Thyroid gland (tissue), 4 donors: ENCODE data around the gene RAB8B.

Experiments used
- POLR2A ChIP-seq, 2 donors: fragments of 450-650 bp; IDR thresholded peaks; one replicate each; pipeline ENCODE4 v1.6.1; 2017; ENCODE audit warnings: antibody characterized with exemption in 2 of 2, mild to moderate bottlenecking in 2 of 2, moderate library complexity in 1 of 2
- TF ChIP-seq, protein P1 (sequence below), 6 experiments: fragments of 200-600 bp in 3 of 6; fragments of 450-650 bp in 3 of 6; sonication (generic) in 3 of 6; IDR thresholded peaks; one replicate each; pipeline ENCODE4 v1.5.1; 2016 to 2019; ENCODE audit warnings: antibody characterized with exemption in 6 of 6, mild to moderate bottlenecking in 2 of 6, inconsistent platforms in 1 of 6, moderate library complexity in 1 of 6

DNA sequence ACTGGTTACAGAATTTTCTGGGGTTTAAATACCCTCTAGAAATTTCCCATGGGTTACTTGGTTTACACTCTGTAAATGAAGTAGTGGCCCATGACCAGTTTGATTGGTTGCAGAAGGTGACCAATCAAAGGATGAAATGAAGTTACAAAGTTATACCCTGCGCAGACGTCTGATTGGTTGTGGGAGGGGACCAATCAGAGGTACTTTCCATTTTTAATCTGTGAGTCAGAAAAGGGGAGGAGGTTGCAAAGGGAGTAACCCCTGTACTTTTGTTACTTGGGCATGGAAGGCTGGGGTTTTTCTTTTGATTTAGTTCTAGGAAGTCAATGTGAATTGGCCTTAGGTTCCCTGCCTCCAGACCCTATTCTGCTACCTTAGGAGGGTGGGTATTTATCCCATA, 69.3 kb downstream of the RAB8B start:
- TF ChIP-seq, protein P1, sequence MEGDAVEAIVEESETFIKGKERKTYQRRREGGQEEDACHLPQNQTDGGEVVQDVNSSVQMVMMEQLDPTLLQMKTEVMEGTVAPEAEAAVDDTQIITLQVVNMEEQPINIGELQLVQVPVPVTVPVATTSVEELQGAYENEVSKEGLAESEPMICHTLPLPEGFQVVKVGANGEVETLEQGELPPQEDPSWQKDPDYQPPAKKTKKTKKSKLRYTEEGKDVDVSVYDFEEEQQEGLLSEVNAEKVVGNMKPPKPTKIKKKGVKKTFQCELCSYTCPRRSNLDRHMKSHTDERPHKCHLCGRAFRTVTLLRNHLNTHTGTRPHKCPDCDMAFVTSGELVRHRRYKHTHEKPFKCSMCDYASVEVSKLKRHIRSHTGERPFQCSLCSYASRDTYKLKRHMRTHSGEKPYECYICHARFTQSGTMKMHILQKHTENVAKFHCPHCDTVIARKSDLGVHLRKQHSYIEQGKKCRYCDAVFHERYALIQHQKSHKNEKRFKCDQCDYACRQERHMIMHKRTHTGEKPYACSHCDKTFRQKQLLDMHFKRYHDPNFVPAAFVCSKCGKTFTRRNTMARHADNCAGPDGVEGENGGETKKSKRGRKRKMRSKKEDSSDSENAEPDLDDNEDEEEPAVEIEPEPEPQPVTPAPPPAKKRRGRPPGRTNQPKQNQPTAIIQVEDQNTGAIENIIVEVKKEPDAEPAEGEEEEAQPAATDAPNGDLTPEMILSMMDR (IDR thresholded peaks at IDR 0.05): no peak
- no peak for TF ChIP-seq POLR2A (IDR thresholded peaks at IDR 0.05)
